Inferior parietal cortex (tissue), 1 donor: ENCODE data around the gene DLG2.
"Not testable (repeated sequence)": the region's sequence is repeated elsewhere in the genome, so short reads cannot be mapped to it uniquely, and the experiment has no call there.

ENCODE experiments used
- DNase-seq: peaks from one replicate; pipeline ENCODE4 v3.0.0-alpha.2; 2016; ENCODE audit errors: extremely low spot score

Gene DLG2

DNA sequence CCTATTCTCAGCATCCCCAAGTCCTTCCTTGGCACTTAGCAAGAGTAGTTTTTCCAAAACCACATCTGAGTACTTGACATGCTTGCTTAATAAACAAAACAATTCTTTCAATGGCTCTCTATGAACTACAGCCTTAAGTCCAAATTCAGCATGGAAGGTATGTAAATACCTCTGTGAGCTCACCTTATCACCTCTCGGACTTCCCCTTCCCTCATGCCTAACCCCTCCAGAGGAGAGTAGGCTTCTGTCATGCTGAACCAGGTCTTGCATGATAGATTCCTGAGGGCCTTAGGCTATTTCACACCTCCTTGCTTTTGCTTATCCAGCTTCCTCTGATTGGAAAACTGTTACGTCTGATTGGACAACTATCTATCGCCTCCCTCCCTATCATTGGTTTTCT lies 2028.1 kb downstream of the DLG2 start:
- no peak for DNase-seq

DNA sequence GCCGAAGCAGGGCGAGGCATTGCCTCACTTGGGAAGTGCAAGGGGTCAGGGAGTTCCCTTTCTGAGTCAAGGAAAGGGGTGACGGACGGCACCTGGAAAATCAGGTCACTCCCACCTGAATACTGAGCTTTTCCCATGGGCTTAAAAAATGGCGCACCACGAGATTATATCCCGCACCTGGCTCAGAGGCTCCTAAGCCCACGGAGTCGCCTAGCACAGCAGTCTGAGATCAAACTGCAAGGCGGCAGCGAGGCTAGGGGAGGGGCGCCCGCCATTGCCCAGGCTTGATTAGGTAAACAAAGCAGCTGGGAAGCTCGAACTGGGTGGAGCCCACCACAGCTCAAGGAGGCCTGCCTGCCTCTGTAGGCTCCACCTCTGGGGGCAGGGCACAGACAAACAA lies 2039.3 kb downstream of the DLG2 start:
- DNase-seq: not testable (repeated sequence)

DNA sequence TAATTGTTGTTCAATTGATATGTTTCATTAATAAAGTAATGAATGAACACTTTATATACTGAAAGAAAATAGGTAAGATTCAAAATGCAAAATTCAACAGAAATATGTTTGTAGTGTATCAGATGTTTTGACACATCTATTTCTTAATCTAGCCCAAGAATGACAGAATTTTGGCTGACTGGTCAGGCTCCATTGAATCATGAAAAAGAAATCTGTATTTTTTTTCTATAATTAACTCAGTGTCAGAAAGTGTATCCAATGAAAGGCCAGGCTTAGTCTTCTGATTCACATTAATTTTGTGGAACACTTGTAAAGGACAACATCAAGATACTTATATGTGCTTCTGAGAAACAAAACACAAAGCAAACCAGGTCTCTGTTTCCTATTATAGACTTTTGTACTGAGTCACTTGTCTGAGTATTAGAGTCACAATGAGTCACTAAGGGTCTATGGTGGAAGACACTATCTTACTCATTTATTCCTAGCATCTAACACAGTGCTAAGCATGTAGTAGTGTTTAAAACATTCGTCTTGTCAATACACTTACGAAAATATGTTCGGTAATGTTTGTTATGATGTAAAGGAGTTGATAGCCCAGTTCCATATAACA lies 2043.3 kb downstream of the DLG2 start:
- no peak for DNase-seq

DNA sequence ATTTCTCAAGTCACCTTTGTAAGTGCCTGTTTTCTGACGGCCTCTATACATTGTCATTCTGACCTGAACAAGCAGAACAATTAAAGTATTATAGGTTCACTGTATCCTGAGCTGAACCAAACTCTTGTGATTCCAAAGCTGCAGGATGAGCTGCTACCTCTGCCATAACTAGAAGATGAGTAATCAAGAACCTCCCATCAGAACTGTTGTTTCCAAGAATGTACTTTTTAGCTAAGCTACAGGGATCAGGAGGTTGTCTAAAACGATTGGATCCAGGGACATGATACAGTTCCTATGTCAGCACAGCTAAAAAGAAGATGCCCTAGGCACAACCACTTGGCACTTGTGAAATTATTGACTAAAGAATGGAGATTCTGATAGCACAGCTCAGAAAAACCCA lies 2052.6 kb downstream of the DLG2 start:
- DNase-seq: no peak

DNA sequence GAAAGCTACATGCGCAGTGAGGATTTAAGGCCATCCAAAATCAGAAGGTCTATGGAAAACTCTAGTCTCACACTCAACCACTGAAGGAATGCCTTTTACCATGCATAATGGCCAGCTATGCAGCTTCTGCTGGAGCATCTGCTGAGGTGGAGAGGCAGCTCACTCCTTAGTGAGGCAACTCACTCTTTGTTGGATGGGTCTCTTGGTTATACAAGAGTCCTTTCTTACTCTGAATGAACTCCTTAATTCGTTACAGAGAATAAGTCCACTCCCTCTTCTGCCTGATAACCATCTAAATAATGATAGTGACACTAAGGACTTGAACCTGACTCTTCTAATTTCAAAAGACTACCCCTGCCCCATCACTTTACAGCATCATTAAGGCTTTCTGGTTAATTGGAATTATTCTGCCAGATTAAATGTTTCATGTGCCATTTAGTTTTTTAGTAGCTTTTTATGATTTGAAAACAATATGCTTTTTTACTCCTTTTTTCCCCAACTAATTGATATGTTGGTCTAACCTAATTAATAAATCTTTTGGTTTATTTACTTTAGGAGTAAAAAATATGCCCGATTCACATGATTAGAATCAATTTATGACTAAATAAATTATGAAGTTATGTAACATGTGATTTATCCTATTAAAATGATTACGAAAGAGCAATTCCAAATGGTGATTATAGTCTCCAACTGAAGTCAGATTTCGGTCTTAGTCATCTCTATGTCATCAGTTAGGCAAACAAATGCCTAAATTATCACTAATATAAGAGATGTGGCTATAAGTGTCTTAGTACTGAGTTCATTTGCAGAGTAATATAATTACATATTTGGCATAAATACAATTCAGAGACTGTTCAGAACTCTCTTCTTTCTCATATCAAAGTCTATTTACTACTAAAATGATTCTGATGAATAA lies 2054.3 kb downstream of the DLG2 start:
- DNase-seq: no peak

DNA sequence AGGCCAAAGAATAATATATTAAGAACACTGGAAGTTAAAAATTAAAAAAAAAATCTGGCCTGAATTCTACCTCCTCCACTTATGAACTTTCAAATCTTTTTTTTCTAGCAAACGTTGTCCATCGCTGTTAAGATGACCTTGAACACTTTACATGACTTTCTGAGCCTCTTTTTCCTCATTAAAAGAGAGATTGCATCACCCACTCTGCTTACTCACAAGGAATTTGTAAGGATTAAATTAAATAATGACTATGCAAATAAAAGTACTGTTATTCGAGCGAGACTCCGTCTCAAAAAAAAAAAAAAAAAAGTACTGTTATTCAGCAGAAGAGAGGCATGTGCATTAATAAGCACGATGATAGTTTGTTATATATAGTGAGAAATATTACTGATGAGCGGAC lies 2055.8 kb downstream of the DLG2 start:
- no peak for DNase-seq

DNA sequence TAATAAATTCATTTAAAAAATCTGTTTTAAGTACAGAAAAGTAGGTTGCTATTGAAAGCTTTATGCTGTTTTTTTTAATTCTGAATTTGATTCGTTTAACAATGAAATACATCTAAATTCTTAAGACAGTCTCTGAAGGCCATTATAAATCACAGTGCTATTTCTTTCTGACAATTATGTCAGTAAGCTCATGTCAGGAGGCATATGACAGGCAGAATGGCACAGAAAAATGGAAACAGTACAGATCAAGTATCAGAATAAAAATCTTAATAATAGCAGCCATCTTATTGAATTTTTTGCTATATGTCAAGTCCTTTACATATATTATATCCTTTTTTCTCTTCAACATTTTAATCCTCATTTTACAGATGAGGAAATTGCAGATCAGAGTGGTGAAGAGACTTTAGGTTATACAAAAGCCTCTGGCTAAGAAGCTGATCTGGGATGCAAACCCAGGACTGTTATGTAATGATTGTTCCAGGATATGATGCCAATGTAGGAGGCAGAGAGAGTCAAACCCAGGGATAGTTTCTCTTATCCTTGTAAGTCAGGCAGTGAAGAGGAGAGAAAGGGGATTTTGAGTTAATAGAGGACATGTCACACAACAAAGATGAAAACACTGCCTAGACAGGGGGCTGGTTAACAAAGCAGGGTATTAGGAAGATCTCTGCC lies 2057.9 kb downstream of the DLG2 start:
- DNase-seq: peak; percentile 65

DNA sequence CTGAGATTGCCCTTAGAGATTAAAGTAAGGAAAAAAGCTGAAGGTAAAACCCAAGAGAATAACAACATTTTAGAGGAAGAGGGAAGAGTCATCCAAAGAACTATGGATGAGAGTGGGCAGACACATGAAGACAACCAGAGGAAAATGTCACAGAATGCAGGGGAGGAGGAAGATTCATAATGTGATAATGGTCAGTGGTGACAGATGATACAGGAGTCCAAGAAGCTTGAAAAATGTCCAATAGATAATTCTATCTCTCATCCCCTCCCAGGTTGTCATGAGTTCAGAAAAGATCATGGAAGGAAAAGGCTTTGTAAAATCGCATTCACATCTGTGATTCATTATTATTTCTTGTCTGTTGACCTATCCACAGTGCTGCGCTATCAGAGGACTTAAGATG lies 2058.6 kb downstream of the DLG2 start:
- no peak for DNase-seq

DNA sequence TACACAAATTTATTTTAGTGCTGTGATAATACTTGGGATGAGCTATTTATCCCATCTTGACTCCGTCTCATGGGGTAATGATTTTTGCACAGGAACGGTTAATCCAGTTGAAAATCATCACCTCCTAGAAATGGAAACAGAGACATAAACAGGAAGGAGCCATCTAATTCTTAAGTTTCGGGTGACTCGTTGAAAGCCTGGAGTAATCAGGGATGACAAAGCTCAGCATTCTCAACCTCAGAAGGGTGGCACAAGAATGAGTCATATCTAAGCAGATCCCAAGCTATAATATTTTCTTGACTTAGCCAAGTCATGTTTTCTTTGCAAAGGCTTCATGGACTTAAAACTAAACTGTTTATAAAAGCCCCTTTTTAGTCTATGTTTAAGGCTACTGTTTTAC lies 2060.2 kb downstream of the DLG2 start:
- no peak for DNase-seq

DNA sequence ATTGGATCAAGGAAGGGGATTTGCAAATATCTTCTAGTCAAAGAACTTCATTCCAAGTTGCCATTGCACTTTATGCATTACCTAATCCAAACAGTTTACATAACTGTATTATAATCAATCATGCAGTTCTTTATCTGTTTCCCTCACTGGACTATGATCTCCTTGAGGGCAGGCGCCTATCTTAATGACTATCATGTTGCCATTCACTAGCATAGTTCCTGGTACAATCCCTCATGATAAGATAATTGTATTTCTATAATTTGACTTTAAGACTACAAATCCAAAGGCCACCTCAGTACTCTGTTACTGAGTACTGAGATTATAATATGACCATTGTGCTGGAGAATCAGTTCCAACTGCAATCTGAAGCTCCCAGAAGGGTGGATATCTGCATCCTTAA lies 2062.3 kb downstream of the DLG2 start:
- no peak for DNase-seq

DNA sequence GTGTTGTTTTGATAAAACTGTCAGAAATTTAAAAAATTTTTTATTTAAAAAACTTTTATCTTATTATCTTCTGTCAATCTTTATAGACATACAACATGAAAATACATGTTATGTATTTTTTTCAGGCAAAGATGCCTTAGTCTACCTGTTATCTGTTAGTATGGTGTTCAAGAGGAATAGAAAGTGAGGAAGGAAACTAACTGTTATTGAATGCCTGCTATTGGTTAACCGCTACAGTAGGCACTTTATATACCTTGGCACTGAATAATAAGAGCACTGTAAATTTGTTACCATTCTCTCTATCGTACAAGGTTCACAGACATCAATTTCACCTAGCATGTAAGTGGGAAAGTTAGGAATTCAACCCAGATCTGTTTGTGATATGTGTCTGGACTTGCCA lies 2068.9 kb downstream of the DLG2 start:
- DNase-seq: no peak

DNA sequence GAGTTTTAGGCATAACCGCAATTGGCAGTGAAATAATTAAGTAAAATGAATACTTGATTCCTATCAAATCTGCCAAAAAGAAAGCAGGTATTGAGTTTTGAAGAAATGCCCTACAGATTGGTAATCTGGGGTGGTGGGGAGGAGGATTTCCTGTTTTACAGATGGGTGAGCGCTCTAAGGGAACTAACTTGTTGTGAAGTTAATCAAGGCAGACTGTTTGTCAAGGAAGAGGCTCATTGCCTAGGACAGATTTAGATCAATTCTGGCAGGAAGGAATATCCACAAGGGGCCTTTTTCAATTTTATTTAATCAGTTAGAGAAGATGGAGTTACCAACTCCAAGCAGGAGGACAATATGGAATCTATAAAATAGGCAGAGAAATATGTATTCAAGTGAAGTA lies 2069.5 kb downstream of the DLG2 start:
- no peak for DNase-seq

DNA sequence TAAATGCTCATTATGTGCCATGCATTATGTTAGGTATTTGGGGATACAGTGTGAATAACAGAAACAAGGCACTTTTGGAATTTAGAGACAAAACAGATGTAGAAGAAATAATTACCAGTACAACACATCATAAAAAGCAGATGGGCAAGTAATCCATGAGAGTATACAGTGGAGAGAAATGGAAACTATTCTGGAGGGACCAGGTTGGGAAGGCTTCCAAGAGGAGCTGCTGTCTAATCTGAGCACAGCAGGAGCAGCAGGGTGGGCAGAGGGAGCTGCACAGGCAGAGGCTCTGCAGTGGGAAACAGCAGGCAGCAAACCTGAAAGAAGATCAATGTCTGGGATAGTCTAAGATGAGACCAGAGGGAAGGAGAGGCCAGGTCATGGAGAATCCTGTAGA lies 2072.3 kb downstream of the DLG2 start:
- no peak for DNase-seq

DNA sequence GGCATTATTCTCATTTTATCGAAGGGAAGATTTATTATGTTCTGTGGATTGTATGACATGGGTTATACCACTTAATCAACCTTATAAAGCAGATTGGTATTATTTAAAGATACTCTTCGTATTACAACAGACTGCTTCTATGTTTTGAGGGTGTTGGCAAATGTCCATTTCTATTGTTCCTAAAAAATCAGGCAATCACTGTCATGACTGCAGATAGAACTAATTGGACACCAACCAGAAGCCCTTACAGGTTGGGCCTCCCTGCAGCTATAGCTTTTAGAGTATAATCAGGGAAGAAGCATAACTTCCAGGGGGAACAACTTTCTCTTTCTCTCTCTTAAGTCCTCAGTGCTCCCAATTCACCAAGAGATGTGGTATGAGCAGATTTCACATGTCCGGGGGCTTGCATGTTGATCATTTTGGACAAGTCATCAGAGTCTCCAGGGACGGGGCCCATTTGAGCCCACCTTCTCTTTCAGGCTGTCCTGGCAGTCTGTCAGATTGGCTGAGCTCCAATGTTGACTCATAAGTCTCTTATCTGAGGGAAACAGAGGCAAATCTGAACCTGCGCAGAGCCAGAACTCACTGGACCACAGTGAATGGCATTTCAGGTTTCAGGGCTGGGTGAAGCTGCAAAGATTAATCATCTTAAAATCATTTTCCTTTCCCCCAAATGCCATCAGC lies 2077.0 kb downstream of the DLG2 start:
- no peak for DNase-seq

DNA sequence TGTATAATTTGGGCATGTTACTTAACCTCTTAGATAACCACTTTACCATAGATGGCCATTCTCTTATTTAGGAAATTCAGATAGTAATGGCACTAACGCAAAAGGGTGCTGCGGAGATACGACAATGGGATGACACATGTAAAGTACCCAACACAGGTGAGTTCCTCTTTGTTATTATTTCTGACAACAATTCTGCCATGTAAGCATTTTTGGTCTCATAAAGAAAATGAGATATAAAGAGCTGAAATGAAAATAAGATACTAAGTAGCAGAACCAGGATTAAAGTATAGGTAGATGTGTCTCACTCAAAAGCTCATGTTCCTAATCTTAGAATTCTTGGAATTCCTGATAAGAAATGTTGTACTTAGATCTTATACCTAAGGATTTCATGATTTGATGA lies 2080.8 kb downstream of the DLG2 start:
- DNase-seq: no peak

DNA sequence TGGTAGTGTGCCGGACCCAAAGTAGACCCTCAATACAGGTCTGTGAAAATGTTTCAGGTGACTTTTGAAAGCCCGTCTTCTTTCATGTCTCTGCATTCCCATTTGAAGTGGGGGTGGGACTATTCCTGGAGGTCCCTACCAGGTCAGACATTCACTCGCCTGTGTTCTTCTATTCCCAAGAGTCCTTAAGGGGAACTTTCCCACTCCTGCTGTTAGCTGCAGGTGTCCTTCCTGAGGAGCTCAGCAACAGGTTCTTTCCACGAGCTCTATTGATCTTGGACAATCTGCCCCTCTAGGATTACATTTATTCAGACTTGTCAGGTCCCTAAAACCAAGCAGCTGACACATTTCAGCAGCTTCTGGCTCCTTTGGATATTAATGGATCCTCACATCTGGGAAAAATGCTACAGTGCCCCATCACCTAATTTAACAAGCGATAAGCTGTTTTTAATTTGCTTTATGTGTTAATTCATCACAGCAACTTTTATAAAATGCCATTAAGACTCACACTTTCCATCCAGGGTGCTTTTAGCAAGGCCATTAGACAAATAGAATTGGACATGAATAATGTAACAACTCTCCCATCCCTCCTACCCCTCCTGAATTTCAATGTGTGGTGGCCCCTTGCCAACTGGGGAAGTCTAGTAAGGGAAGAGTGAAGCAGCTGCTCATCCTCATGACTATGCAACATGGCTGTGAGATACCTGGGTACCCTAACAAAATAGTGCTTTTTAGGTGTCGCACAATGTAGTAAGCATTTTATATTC lies 2081.5 kb downstream of the DLG2 start:
- no peak for DNase-seq

DNA sequence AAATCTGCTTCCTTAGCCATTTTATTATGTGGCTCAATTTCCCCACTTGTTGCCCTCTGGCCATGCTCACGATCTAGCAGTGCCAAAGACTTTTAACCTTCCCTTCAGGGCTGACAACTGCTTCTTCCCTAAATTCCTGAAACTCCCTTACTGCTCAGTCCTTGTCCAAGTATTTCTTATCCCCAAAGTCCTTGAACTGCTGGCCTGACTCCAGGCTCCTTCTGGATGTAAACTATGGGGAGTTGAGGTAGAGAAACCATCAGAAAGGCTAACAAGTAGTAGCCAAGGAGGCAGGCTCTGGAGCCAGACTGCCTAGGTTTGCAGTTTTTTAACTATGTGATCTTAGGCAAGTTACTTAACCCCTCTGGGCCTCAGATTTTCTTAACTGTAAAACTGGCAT lies 2082.3 kb downstream of the DLG2 start:
- no peak for DNase-seq

DNA sequence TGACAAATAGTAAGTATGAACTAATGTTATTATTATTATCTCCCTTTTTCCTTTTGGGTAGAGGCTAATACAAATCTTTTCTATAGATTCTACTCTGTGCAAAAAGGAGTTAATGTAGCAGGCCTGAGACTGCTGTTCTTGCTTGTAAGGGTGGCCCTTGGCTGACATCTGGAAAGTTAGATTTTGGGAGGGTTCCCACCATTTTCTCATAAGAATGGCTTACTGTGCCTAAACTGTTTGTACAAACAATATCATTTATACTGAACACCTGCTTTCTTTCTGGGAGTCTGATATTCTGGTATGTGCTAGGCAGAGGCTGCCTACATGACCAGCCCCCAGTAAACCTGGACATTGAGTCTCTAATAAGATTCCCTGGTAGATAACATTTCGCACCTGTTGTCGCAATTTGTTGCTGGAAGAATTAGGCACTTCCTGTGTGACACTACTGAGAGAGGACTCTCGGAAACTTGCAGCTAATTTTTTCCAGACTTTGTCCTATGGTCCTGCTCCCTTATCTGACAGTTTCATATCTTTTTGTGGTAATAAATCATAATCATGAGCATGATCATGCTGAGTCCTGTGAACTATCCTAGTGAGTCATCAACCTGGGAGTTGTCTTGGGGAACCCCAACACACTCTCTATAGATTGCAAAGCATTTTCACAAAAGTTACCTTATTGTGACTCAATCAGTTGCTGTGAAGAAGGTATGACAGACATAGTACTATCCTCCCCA lies 2083.3 kb downstream of the DLG2 start:
- DNase-seq: no peak

DNA sequence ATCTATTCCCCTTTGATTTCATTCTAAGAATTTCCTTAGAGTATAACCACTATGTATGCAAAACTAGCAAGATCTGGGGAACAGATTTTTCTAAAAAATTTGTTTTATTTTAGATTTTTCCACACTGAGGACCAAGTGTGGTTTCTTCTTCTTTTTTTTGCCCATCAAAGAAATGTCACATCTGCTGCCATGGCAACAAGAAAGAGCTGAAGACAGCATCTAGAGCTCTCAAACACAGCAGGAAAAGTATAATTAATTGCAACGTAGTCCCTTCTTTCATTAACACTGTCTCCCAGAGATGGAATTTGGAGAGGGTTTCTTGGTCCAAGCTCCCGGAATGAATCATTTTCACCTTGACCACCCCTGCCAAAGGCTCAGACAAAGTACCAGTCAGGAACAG lies 2084.3 kb downstream of the DLG2 start:
- no peak for DNase-seq

DNA sequence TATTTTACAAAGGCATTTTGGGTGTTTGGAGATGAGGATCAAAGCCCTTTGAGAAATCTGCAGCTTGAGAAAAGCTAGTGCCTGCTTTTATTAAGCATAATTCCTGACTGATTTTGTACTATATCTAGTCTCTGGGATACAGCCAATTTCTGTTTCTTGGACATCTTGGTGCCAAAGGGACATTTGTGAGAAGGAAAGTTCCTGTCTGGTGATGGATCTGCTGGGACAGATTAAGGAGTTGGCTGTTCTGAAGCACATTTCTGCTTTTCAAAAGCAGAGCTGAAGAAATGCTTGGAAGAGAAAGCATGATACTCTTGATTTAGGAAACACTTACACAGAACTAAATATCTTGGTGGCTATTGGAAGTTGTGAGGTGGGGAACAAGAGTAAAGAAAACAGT lies 2086.4 kb downstream of the DLG2 start:
- DNase-seq: no peak

DNA sequence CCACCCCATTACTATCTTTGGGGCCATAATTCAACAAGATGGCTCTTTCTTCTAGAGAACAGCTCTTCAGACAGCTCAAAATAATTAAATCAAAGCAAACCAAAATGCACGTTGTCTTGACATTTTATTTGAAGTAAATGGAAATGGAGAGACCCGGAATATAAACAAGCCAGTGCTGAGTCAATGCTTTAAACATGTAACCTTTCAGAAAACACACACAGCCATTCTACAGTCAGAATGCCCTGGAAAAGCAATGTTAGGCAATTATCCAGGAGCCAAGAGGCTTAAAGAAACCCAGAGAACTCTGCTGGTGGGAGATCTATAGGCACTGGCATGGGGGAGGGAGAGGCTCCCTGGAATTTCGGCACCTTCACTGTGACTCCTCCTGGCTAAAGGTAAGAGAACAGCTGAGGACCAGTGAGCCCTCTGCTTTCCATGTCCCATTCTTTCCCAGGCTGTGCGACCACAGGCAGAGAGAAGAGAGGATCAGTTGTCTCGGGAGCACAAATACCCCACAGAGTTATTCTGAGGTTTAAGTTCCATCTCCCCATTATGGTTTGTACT lies 2086.9 kb downstream of the DLG2 start:
- no peak for DNase-seq
